HG02763 (cell line): Measurements from ENCODE around the gene KIFBP.
A peak's percentile ranks its signal among the peaks of the same experiment; 100 is the strongest.
"Not testable (repeated sequence)": the region's sequence is repeated elsewhere in the genome, so short reads cannot be mapped to it uniquely, and the experiment has no call there.

Experiments used
- ATAC-seq: cut with Tn5 transposase; IDR thresholded peaks from one replicate; pipeline ENCODE4 v1.9.1; 2021; ENCODE audit warnings: mild to moderate bottlenecking, moderate library complexity; ENCODE audit not compliant: unreplicated experiment

Gene KIFBP

DNA sequence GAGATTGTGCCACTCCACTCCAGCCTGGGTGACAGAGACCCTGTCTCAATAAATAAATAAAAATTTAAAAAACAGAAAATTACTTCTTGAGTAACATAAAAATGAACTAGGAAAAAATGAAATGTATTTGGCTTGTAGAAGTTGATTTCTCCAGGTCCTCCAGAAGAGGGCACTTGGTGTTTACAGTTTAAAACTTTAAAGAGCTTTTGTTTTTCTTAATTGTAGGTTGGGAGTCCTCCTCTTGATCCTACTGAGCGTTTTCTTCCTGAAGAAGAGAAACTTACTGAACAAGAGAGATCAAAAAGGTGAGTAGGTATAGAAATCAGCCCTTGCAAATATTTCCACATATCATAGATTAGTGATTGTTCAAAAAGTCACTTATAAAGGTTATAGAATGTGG is 16.2 kb downstream of the KIFBP start:
- no peak for ATAC-seq

- ATAC-seq: no peak
Measured at GRCh38 chr10:69005704-69006485, 17.3 kb downstream of the KIFBP start.

- no peak for ATAC-seq
Measured at GRCh38 chr10:69007260-69007659, 18.7 kb downstream of the KIFBP start.

GRCh38 chr10:69009360-69009759 is 20.8 kb downstream of the KIFBP start:
- ATAC-seq: no peak

DNA sequence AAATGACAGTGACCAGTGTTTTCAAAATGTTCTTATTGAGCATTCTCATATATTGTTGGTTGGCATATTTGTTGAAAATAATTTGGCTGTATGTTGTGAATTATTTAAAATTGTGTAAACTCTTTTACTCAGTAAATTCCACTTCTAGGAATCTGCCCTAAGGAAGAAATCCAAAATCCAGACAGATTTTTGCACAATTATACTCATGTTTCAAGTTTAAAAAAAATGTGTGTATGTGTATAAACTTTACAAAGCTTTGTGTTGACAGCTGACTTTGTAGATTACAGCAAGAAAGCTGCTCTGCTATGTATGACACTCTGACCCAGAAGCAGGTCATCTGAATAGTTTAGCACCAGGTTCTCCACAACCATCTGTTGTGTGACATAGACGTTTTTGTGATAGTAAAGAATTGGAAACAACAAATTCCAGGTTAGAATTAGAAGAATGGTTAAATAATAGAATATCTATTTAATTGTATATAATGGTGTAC is 21.6 kb downstream of the KIFBP start:
- no peak for ATAC-seq

- not testable (repeated sequence) for ATAC-seq
Measured at GRCh38 chr10:69012778-69013177, 24.2 kb downstream of the KIFBP start.

DNA sequence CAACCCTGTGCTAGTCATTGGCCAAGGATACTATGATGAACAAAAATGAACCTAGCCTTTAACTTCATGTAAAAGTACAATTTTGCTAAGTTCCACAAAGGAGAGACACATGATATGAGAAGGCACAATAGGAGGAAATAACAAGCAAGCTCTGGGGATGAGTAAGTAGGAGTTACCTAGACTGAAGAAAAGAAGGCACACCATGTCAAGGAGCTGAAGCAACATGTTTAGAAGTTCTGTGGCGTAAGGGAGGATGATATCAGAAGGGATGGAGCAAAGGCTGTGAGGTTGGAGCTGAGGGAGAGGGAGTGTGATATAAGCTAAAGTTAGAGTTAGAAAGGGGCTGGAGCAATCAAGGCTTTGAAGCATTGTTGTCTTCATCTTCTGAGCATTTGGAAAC is 25.6 kb downstream of the KIFBP start:
- no peak for ATAC-seq

DNA sequence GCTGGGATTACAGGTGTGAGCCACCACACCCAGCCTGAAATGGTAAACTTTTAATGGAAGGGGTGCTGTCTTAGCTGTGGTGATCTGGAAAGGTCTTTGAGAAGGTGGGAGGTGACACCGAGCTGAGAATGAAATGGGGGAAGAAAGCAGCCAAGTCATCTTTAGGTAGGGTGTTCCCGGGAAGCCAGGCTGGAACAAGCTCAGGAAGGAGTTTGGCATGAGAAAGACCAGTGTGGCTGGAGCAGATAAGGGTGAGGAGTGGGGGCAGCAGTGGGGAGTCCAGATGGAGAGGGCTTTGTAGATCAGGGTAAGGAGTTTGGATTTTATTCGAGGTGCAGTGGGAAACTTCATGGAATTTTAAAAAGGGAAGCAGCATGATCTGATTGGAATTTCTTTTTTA is 30.0 kb downstream of the KIFBP start:
- ATAC-seq: no peak

DNA sequence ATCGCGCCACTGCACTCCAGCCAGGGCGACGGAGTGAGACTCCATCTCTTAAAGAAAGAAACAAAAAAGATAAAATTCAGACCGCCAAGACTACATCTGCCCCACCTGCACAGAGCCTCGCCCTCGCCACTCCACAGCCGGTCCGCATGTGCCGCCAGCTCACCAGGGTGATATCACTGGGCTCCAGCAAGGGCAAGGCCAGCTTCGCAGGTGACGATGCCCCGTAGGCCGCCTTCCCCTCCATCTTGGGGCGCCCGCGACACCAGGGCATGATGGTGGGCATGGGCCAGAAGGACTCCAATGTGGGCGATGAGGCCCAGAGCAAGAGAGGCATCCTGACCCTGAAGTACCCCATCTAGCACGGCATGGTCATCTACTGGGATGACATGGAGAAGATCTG is 34.0 kb downstream of the KIFBP start:
- no peak for ATAC-seq

GRCh38 chr10:69025370-69025896 is 36.8 kb downstream of the KIFBP start:
- ATAC-seq: no peak

DNA sequence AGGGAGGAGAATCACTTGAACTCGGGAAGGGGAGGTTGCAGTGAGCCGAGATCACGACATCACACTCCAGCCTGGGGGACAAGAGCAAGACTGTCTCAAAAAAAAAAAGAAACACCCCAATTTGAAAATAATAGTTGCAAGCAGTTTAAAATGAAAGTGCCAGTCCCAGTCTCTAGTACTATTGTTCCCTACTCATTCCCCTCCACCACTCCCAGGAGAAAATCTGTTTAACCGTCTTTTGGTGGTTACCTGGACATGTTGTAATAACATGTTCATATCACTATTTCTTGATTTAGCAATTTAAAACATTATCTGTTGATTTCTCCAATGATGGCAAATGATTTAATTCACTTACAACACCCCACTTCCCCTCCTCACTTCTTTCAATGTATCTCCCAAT is 44.7 kb downstream of the KIFBP start:
- ATAC-seq: no peak

DNA sequence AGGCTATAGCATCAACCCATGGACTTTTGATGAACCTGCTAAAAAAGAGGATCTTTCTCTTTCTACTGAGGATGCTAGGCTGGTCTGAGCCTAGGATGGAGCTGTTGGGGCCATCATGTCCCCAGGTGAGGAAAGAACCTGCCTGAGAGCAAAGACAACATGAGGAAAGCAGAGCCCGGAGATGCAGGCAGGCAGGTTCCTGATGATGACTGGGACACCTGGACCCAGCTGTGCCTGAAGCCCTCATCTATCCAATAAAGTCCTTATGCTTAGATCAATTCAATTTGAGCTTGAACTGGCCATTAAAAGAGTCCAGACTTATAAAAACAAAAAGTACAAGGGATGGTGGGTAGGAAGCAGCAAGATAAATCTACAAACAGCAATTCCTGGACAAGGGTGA is 48.9 kb downstream of the KIFBP start:
- no peak for ATAC-seq

GRCh38 chr10:69040904-69041303 is 52.3 kb downstream of the KIFBP start:
- ATAC-seq: not testable (repeated sequence)

- ATAC-seq: no peak
Measured at GRCh38 chr10:69042417-69042816, 53.8 kb downstream of the KIFBP start.

DNA sequence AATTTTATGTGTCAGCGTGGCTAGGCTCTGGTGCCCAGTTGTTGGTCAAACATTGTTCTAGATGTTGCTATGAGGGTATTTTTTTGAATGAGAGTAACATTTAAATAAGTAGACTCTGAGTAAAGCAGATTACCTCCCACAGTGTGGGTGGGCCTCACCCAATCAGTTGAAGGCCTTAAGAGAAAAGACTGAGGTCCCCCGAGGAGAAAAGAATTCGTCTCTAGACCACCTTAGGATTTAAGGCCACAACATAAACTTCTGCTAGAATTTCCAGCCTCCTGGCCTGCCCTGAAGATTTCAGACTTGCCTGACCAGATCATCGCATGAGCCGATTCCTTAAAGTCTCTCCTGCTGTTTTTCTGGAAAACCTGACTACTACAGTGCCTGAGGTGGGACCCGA is 54.2 kb downstream of the KIFBP start:
- no peak for ATAC-seq

- peak; percentile 44 for ATAC-seq
Measured at GRCh38 chr10:69043931-69044531, 55.4 kb downstream of the KIFBP start.

- no peak for ATAC-seq
Measured at GRCh38 chr10:69044546-69044945, 55.9 kb downstream of the KIFBP start.

- ATAC-seq: peak; percentile 58
Measured at GRCh38 chr10:69045441-69046300, 57.1 kb downstream of the KIFBP start.

GRCh38 chr10:69047111-69047832 is 58.7 kb downstream of the KIFBP start:
- ATAC-seq: no peak

GRCh38 chr10:69048103-69048502 is 59.5 kb downstream of the KIFBP start:
- no peak for ATAC-seq

GRCh38 chr10:69049566-69049961 is 61.0 kb downstream of the KIFBP start:
- no peak for ATAC-seq
